Ovary (tissue), 9 donors: Measurements from ENCODE around the gene TTC1. TPM values are rescaled to one million over a fixed set of nuclear protein-coding genes. Genes with fewer than 3 reads are reported as not detected.
"Not testable (repeated sequence)": the region's sequence is repeated elsewhere in the genome, so short reads cannot be mapped to it uniquely, and the experiment has no call there.

Source experiments
- DNase-seq, 5 donors: peaks; one replicate each; pipeline ENCODE4 v3.0.0-alpha.2; 2019 to 2020
- H3K27ac ChIP-seq, 2 donors: fragments of 200-600 bp; one replicate each; pipeline versions ENCODE4 v1.5.1 to v1.8.0; 2019 to 2022
- H3K27me3 ChIP-seq: fragments of 200-600 bp; one replicate; pipeline ENCODE4 v1.8.0; 2022
- H3K36me3 ChIP-seq: fragments of 200-600 bp; sonication (generic); one replicate; pipeline ENCODE4 v1.5.1; 2019
- H3K4me1 ChIP-seq: one replicate; pipeline ENCODE4 v1.8.1; 2013; ENCODE audit warnings: mild to moderate bottlenecking, moderate library complexity; ENCODE audit not compliant: insufficient read depth
- H3K4me3 ChIP-seq: fragments of 200-600 bp; sonication (generic); one replicate; pipeline ENCODE4 v1.5.1; 2017
- H3K9me3 ChIP-seq, 2 donors: fragments of 200-600 bp in 1 of 2; sonication (generic) in 1 of 2; one replicate each; pipeline versions ENCODE4 v1.5.1 to v1.8.1; 2013 to 2019; ENCODE audit warnings: mild to moderate bottlenecking in 1 of 2, moderate library complexity in 1 of 2
- EP300 ChIP-seq: sonication (generic); formaldehyde crosslinking; IDR thresholded peaks from one replicate; pipeline ENCODE4 v1.6.1; 2017; ENCODE audit warnings: antibody characterized with exemption
- POLR2A ChIP-seq: fragments of 450-650 bp; IDR thresholded peaks from one replicate; pipeline ENCODE4 v1.6.1; 2017; ENCODE audit warnings: antibody characterized with exemption, mild to moderate bottlenecking, moderate library complexity
- WGBS, 3 donors: extraction: QIAGEN DNeasy Blood & Tissue Kit in 1 of 3; methylation state at CpG; one replicate each; pipeline versions ENCODE4 v1.1.5 to v1.1.7; 2013 to 2017; 5-methylcytosine and 5-hydroxymethylcytosine counted together
- intact Hi-C, 4 donors: fragments of 100-400 bp; cut with DNase I; formaldehyde crosslinking; loops; one replicate each; pipeline versions ENCODE4 v1.11.0 to v1.15.1; 2022 to 2023
- polyA plus RNA-seq, 2 donors: library from polyadenylated mRNA; stranded (reverse); fragments of 200-250 nt in 1 of 2; fragments of 350-450 nt in 1 of 2; fragmentation: Illumina TruSeq in 1 of 2; extraction: RNeasy Lipid Tissue Mini Kit (QIAGEN cat#74804) in 1 of 2; gene quantifications; one replicate each; pipeline ENCODE4 v1.2.3, GENCODE V29; 2013 to 2014
- total RNA-seq, 7 donors: library from RNA; depleted of rRNA in 2 of 7; stranded (reverse); fragments of >200 nt in 2 of 7; fragmentation: NEBNext Ultra II Directional in 3 of 7; extraction: Animal tissue kit (Norgen Biotek cat#: 25700) in 3 of 7; gene quantifications; one replicate each; pipeline versions ENCODE4 v1.1.0 to v1.2.4, GENCODE V29; 2016 to 2023
- TF ChIP-seq, protein P1 (sequence below), 3 donors: fragments of 450-650 bp in 2 of 3; fragments of 200-600 bp in 1 of 3; IDR thresholded peaks; one replicate each; pipeline versions ENCODE4 v1.5.1 to v1.8.0; 2016 to 2022; ENCODE audit warnings: antibody characterized with exemption in 3 of 3, mild to moderate bottlenecking in 1 of 3
- donor health status: DM: no; HTN: no; CAD: no; lungs with moderate emphysema.
- donor health status: DM: no; HTN: no; CAD: no.
- donor health status: Bipolar disorder and iron deficiency.
- donor health status: DM: yes; HTN: yes; CAD: no.
- donor health status: DM: no; HTN: no; CAD: no.
- donor health status: DM: yes; HTN: yes; CAD: no.

The TTC1 gene
- total and polyA plus RNA-seq, 9 donors = 21.9 to 99.5 (median 37.2) TPM

DNA sequence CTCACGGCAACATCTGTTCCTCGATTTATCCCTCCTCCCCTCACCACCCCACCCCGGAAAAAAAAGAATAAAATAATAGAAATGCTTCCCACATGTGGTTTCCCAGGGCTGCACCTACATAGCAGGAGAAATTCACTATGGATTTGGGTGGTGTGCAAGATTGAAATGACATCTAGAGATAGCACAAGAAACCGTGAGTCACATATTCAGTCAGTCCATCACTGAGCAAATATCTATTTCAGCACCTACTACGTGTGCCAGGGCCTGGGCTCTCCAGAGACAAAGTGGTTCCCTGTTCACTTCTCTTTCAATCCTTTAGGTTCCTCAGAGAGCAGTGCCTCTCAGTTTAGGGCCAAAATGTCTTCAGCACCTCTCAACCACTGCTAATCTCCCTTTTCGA is 45.0 kb upstream of the TTC1 start:
- no peaks in the 10 kb centered on the region for H3K36me3 ChIP-seq
- no peaks in the 10 kb centered on the region for H3K9me3 ChIP-seq
- TF ChIP-seq EP300 (no peak), POLR2A (no peak)
- TF ChIP-seq, protein P1, sequence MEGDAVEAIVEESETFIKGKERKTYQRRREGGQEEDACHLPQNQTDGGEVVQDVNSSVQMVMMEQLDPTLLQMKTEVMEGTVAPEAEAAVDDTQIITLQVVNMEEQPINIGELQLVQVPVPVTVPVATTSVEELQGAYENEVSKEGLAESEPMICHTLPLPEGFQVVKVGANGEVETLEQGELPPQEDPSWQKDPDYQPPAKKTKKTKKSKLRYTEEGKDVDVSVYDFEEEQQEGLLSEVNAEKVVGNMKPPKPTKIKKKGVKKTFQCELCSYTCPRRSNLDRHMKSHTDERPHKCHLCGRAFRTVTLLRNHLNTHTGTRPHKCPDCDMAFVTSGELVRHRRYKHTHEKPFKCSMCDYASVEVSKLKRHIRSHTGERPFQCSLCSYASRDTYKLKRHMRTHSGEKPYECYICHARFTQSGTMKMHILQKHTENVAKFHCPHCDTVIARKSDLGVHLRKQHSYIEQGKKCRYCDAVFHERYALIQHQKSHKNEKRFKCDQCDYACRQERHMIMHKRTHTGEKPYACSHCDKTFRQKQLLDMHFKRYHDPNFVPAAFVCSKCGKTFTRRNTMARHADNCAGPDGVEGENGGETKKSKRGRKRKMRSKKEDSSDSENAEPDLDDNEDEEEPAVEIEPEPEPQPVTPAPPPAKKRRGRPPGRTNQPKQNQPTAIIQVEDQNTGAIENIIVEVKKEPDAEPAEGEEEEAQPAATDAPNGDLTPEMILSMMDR (IDR thresholded peaks at IDR 0.05) = no peak
- H3K4me1 ChIP-seq = no peaks in the 10 kb centered on the region
- H3K27me3 ChIP-seq = no peaks in the 10 kb centered on the region
- WGBS, 3 donors = 84 to 91% (median 86%) methylated on average over 6 of the region's 6 CpGs
- H3K27ac ChIP-seq = no peak overlapping the region
- DNase-seq = no peak
- intact Hi-C loops = no loop called here
- H3K4me3 ChIP-seq = no peak overlapping the region

DNA sequence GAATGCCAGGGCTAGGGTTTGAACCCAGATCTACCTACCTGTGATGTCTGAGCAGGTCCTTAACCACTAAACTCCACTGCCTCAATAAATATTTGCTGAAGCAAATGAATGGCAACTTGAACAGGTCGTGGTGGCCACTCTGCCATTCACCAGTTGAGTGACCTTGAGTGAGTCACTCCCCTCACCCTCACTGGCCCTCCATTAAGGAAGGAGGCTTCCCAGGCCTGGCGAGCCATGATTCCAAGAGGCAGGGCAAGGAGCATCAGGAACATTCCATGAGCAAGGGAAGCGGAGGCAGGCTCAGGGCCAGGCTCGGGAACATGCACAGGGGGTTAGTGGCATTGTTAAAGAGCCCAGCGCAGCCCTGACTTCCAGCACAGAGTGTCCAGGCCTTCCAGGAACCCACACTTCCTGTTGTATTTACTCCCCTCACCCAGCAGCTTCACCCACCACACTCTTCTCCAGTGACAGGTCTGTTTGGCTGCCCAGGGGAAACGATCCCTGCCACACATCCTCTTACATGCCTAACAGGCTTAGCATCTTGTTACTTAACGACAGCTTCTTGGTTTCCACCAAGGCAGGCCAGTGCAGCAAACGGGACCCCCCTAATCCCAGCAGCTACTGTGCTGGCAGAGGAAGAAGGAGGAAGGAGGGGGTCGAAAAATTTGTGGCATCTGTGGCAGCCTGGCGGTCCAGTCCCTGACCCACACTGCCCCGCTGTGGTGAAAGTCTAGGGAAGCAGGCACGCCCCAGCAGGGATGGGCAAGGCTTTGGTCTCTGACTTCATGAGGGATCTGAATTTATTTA is 43.7 kb upstream of the TTC1 start:
- Histone ChIP-seq H3K9me3 (no peaks in the 10 kb centered on the region), H3K4me1 (no peaks in the 10 kb centered on the region), H3K27me3 (no peaks in the 10 kb centered on the region), H3K36me3 (no peaks in the 10 kb centered on the region), H3K27ac (no peak overlapping the region), H3K4me3 (no peak overlapping the region)
- intact Hi-C loops = no loop called here
- TF ChIP-seq, protein P1 (IDR thresholded peaks at IDR 0.05) = peak in 1 of 3 donors; percentile 30
- no peak for TF ChIP-seq EP300
- peak; percentile 40 to 67 (median 48) for DNase-seq
- WGBS, 3 donors = 27 to 47% (median 37%) methylated on average over 12 of the region's 12 CpGs

DNA sequence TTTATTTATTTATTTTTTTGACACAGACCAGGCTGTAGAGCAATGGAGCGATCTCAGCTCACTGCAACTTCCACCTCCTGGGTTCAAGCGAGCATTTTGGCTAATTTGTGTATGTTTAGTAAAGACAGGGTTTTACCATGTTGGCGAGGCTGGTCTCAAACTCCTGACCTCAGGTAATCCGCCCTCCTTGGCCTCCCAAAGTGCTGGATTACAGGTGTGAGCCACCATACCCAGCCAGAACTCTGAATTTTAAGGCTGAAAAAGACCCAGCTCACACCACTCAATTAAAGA is 43.2 kb upstream of the TTC1 start:
- WGBS, 3 donors = 64 to 79% (median 72%) methylated on average over 4 of the region's 4 CpGs
- DNase-seq, H3K4me1 ChIP-seq, H3K4me3 ChIP-seq, H3K27me3 ChIP-seq, H3K36me3 ChIP-seq, intact Hi-C loops, H3K27ac ChIP-seq, H3K9me3 ChIP-seq: not testable (repeated sequence)

DNA sequence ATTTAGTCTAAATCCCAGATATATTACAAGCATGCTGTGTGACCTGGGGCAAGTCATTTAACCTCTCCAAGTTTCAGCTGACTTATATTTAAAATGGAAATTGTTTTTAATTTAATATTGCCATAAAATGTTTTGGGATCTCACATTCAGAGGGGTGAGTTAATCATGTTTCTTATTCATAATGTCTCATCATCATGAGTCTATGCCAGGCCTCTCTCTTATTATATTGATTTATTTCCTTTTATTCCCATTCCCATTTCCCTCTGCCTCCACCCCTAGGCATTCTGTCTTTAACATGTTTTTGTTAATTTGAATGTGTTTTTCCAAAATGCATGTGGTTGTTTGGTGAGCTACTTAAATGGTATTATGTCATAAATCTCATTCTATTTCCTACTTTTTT is 39.0 kb upstream of the TTC1 start:
- no peaks in the 10 kb centered on the region for H3K27me3 ChIP-seq
- DNase-seq = no peak
- no peaks in the 10 kb centered on the region for H3K36me3 ChIP-seq
- intact Hi-C loops = no loop called here
- TF ChIP-seq POLR2A (no peak), EP300 (no peak)
- TF ChIP-seq, protein P1 (IDR thresholded peaks at IDR 0.05) = no peak
- no peaks in the 10 kb centered on the region for H3K9me3 ChIP-seq
- no peak overlapping the region for H3K4me3 ChIP-seq
- H3K27ac ChIP-seq = no peak overlapping the region
- peaks cover 2% of the 10 kb centered on the region for H3K4me1 ChIP-seq

DNA sequence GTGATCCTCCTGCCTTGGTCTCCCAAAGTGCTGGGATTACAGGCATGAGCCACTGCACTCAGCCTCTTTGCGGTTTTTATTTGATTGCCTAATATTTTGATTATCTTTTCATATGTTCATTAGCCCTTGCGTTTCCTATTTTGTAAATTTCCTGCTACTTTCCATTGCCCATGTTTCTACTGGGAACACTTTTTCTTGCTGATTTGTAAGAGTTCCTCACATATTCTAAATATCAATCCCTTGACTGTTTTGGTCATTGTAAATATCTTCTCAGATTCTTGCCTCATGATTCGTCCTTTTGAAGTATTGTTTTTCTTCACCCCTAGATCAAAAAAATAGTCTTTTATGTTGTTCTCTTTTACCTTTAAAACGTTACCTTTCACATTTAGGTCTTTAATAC is 37.9 kb upstream of the TTC1 start:
- intact Hi-C loops = no loop called here
- Histone ChIP-seq H3K9me3 (no peaks in the 10 kb centered on the region), H3K27me3 (no peaks in the 10 kb centered on the region), H3K4me3 (no peak overlapping the region), H3K27ac (no peak overlapping the region), H3K4me1 (peaks cover 2% of the 10 kb centered on the region), H3K36me3 (no peaks in the 10 kb centered on the region)
- DNase-seq = no peak
- 62 to 76% (median 73%) methylated on average over 4 of the region's 4 CpGs for WGBS, 3 donors
- no peak for TF ChIP-seq EP300
- TF ChIP-seq, protein P1 (IDR thresholded peaks at IDR 0.05) = no peak
- TF ChIP-seq POLR2A = no peak
